ENCODE data around the gene SPPL2A.

GRCh38 chr15:50669611-50670010, 95.9 kb downstream of the SPPL2A start:
- no peak for TF ChIP-seq CTCF (IDR thresholded peaks at IDR 0.05)
- no peak for TF ChIP-seq EP300 (IDR thresholded peaks at IDR 0.05)
- TF ChIP-seq POLR2A (IDR thresholded peaks at IDR 0.05): no peak

All from tibial nerve (tissue), 4 donors.